Measurements from ENCODE around the gene TREML1.

- no peak for TF ChIP-seq CTCF (IDR thresholded peaks at IDR 0.05)
- TF ChIP-seq POLR2A (IDR thresholded peaks at IDR 0.05): no peak
Observed at GRCh38 chr6:41157323-41157722, 3.2 kb upstream of the TREML1 start.

Measured in esophagus squamous epithelium (tissue), 4 donors.